Dermis microvascular lymphatic vessel endothelial cell (primary cell): ENCODE results near the gene AQP9. TPM values are rescaled to one million over a fixed set of nuclear protein-coding genes. Genes with fewer than 3 reads are reported as not detected.

Source experiments
- DNase-seq, 2 donors: peaks; one replicate each; pipeline versions ENCODE4 v3.0.0 to v3.0.0-alpha.2; 2010; ENCODE audit warnings: low read depth in 2 of 2
- total RNA-seq: library from RNA; depleted of rRNA; stranded (reverse); fragments of >200 nt; gene quantifications from 2 replicates; pipeline ENCODE4 v1.2.1, GENCODE V29; 2014

AQP9 gene
- total RNA-seq, 1 donor from 2014 or later, result not detected

DNA sequence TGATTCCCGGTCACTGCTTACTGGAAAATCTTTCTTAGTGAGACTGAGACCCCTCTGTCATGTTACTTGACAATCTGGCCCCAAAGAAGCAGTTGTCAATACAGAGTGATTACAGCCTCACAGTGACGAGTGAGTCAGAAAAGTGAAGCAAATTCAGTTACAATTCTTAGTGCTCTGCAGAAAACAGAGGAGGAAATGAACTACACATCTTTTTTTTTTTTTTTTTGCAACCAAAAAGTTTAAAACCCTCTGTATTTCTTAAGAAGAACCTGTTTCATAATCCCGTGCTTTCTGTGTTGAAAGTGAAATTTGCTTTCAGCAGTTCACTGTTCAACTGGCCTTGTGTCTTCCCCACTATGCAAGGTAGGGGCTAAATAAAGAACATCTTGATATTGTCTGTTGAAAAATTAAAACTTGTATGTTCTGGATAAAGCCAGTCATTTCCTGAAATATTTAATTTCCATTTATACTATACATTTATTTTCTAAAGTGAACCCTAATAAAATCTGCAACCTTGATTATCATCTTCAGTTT lies 1.9 kb downstream of the AQP9 start:
- no peak for DNase-seq

- DNase-seq, result no peak
Observed at GRCh38 chr15:58141894-58142293, 3.7 kb downstream of the AQP9 start.

GRCh38 chr15:58142827-58143461 lies 4.8 kb downstream of the AQP9 start:
- no peak for DNase-seq

GRCh38 chr15:58145606-58146005 lies 7.4 kb downstream of the AQP9 start:
- DNase-seq, result no peak

DNA sequence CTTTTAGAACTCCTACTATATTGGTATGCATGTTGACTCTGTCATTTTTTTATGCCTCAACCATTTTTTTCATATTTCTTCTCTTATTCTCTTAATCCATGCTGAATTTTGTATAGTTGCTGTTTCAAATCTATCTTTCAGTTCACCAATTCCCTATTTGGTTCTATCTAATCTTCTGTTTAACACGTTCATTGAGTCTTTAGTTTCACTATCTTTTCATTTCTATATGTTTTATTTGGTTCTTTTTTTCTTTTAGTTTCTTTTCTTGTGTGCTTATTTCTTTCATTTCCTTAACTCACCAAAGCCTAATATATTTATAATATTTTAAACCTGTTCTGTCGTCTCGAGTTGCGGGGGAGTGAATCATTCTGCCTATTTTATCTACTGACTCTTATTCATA lies 8.0 kb downstream of the AQP9 start:
- DNase-seq, result no peak

DNA sequence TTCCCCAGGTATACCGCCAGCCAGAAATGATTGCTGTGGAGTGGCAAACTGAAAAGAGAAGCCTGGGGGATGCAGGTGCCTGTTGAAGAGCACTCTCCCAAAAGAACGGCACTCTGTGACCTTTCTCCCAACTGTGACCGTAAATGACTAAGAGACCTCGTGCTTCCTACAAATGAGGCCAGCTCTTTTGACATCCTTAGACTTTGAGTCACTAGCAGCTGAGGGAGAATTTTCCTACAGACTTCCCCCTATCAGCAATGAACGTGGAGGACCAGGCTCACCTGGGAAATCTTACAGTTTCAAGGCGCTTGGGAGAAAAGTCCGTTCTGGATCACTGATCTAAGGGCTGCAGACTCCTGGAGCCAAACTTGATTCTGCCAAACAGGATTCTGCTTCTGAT lies 8.6 kb downstream of the AQP9 start:
- DNase-seq, result no peak

DNA sequence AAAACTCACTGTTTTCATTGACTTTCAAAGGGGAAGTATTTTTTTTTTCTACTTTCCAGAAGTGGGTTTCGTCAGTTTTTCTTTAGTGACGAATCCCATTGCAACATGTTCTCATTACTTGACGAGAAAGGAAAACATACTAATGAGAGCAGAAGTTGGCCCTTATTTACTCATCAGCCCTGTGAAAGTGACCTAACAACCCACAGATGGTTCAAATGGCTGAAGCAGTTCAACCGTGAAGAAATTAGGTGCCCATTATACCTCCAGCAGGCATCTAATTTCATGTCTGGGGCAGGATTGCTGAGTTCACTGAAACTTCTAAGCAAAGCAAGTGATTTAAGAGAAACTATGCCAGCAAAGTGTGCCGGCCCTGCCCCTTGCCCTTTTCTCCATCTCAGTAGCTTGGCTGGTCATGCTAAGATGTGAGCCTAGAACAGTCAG lies 9.0 kb downstream of the AQP9 start:
- DNase-seq, result no peak

DNA sequence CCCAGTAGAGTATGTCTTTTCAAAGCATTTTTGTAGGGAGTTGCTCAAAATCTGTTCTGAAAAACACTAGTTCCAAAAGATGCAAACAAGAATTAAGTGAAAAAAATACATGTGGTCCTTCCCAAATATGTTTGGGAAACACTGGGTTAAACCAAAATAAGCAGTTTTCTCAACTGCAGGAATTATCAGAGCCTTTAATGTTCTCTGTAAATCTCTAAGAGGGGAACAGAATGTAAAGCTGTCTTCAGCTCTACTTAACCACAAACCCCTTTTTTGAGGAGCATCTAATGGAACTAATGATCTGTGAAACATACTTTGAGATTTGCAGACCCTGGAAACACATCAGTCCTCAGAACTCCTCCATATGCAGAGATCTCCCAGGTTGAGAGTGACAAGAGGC lies 9.9 kb downstream of the AQP9 start:
- no peak for DNase-seq

DNA sequence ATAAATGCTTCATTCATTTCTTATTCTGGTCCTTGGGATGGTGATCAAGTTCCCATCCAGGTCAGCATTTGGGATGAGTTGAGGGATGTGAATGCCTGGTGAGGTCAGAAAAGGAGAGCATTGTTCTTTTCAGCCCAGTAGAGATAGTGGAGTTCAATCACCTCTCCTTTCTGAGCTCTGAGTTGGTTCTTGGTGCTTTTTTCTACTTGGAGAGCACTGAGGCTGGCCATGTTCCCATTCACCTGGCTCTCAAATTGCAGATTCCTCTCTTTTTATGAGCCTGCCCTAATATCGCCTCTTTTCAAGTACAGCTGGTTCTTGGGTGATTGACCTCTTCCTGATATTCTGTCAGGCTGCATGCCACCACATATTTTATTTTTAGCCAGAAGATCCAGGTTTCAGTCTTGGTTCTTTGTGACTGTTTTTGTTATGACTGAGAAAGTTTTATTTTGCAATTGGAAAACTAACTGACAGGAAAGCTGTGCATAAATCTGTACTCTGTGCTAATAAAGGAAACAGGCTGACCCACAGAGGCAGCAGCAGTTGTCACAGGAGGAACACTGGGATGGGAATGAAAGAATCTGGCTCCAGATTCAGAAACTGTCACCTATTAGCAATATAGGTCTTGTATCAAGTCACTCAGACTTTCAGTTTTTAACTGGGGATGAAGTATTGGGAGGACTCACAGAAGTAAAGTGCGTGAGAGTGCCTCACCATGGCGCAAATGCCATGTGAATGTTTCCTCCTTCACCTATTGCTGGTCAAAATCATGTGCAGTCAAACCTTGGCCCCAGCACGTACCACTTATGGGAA lies 10.7 kb downstream of the AQP9 start:
- DNase-seq, result peak in 1 of 2 donors; percentile 2

GRCh38 chr15:58154769-58155168 lies 16.6 kb downstream of the AQP9 start:
- DNase-seq, result no peak

DNA sequence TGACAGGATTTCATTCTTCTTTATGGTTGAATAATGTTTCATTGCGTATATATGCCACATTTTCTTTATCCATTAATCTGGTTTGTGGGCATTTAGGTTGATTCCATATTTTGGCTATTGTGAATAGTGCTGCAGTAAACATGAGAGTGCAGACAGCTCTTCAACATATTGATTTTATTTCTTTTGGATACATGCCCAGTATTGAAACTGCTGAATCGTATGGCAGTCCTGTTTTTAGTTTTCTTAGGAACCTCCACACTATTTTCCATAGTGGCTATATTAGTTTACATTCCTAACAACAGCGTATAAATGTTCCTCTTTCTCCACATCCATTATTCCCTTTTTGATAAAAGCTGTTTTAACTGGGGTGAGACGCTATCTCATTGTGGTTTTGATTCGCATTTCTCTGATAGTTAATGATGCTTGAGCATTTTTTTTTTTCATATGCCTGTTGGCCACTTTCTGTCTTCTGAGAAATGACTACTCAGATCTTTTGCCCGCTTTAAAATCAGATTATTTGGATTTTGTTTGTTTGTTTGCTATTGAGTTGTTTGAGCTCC lies 21.7 kb downstream of the AQP9 start:
- DNase-seq, result peak; percentile 53 to 55

DNA sequence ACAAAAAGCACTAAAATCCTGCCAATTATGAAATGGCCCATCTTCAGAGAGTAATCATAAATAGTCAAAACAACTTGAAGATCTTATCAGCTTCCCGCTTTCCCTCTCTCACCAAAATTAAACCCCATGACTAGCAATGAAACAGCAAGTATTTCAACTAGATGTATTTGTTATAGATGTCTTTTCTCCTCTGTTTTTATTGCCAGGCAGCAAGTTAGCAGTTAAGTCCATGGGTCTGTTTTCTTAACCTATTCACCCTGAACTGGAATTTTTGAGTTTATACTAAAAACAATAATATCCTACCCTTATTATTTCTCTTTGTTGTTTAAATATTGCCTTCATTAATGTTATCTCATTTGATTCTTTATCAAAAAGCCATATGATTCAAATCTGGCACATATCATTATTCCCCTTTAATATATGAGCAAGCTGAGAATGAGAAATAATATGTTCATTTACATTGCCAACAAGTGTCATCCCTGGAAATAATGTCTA lies 23.3 kb downstream of the AQP9 start:
- DNase-seq, result peak; percentile 34 to 52

DNA sequence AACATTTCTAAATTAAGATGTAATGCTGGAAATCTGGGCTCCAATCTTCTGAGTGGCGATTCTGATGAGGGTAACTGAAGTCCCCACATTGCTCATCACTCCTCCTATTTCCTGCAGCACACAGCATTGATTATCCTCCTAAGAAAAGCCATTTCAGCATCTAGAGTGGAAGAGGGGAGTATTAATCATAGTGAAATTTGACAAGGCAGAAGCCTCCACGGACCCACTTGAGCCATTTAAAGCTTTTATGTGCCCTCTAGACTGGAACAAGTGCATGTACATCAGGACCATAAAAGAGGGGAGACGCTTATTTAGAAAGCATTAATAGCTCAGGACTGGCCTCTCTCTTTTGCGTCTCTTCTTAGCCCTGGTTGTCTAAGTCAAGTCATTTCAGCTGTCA lies 25.8 kb downstream of the AQP9 start:
- no peak for DNase-seq

GRCh38 chr15:58164926-58165325 lies 26.7 kb downstream of the AQP9 start:
- no peak for DNase-seq

GRCh38 chr15:58165661-58166060 lies 27.5 kb downstream of the AQP9 start:
- peak in 1 of 2 donors; percentile 29 for DNase-seq

DNA sequence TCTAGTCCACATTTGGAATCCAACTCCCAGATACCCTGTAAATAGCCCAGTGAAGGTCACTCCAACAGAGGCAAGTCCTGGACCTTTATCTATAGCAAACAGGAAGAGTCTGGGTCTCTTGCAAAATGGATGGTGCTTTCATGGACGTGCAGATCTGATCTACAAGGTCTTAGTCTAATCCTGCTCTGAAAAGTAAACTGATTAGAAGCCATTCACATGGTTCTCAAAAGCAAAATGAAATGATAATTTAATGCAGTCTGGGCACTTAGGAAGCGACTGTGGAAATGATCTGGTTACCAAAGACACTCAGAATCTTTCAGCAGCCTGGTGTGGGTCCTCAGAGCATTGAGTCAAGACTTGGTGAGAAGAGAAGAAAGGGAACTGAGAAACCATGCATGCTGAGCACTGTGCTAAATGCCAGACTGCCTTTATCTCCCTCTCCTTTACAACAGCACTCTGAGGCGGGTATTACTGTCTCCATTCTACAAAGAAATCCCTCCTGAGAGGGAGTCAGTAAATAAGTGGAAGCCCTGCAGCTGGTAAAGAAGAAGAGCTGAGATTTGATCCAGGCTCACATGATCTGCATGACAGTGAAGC lies 29.0 kb downstream of the AQP9 start:
- DNase-seq, result no peak

- no peak for DNase-seq
Observed at GRCh38 chr15:58169934-58170333, 31.8 kb downstream of the AQP9 start.

DNA sequence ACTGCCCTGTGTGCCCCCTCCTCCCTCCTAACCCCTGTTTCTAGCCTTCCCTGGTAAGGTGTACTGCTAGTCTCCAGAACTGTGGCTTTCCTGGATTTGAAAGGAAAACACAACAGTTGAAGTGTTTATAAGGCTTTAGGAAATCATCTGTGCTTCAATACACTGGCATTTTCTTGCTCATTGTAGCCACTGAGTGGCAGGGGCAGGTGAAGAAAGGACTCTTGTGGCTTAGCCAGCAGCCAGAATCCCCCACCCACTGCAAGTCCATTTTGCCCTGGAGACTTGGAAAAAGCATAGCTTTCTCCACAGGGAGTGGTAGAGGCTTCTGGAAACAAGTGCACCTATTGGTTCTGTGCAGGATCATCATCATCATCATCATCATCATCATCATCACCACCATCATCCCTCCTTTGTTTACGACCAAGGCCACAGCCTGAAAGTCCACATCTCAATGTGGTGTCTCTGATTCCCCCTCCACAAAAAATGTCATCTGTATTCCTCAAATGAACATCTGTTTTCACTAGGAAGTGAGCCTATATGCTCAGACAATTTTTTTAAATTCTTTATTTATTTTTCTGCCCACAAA lies 33.4 kb downstream of the AQP9 start:
- DNase-seq, result no peak

DNA sequence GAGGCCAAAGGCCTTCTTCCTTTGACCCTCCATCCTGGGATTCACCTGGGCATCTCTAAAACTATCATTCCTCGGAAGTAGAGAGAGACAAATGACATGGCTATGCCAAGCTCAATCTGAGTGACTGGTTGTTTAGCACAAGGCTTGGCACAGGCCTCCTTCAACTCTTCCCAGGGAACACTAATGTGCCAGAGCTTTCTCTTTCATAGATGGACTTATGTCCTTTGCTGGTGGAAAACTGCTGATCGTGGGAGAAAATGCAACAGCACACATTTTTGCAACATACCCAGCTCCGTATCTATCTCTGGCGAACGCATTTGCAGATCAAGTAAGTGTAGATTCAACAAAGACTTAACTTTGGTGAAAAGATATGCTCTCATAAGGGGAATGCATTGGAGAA lies 36.5 kb downstream of the AQP9 start:
- no peak for DNase-seq

DNA sequence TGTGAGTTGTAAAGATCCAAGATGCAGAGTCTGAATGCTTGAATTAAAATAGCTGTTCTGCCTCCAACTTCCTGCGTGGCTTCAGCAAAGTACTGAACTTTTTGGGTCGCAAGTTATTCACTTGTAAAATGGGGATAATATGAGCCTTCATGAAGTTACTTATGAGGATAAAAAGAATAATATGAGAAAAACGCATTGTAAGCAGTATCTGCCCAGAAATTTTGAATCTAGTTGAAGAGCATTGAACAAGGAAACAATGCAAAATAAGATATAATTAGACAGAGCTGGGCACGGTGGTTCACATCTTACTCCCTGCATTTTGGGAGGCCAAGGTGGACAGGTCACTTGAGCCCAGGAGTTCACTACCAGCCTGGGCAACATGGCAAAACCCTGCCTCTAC lies 37.8 kb downstream of the AQP9 start:
- DNase-seq, result no peak

GRCh38 chr15:58178668-58179067 lies 40.5 kb downstream of the AQP9 start:
- no peak for DNase-seq

GRCh38 chr15:58179206-58179605 lies 41.0 kb downstream of the AQP9 start:
- no peak for DNase-seq
